Thyroid gland (tissue), 4 donors: Measurements from ENCODE around the gene PER3.

Source experiments
- CTCF ChIP-seq, 6 experiments: fragments of 200-600 bp in 3 of 6; fragments of 450-650 bp in 3 of 6; sonication (generic) in 3 of 6; IDR thresholded peaks; one replicate each; pipeline ENCODE4 v1.5.1; 2016 to 2019; ENCODE audit warnings: antibody characterized with exemption in 6 of 6, mild to moderate bottlenecking in 2 of 6, inconsistent platforms in 1 of 6, moderate library complexity in 1 of 6
- POLR2A ChIP-seq, 2 donors: fragments of 450-650 bp; IDR thresholded peaks; one replicate each; pipeline ENCODE4 v1.6.1; 2017; ENCODE audit warnings: antibody characterized with exemption in 2 of 2, mild to moderate bottlenecking in 2 of 2, moderate library complexity in 1 of 2

GRCh38 chr1:7781501-7781900, 2.6 kb upstream of the PER3 start:
- TF ChIP-seq CTCF (IDR thresholded peaks at IDR 0.05) (no peak), POLR2A (IDR thresholded peaks at IDR 0.05) (no peak)
